HepG2 (cell line): ENCODE results near the gene INPP4B. TPM values are rescaled to one million over a fixed set of nuclear protein-coding genes. Genes with fewer than 3 reads are reported as not detected.

ENCODE experiments used
- ATAC-seq: fragments of 200-7000 bp; cut with Tn5 transposase; 3 replicates; pipeline ENCODE4 v1.9.1; 2020; ENCODE audit warnings: mild to moderate bottlenecking, moderate library complexity
- BruUV-seq: library from RNA; stranded (reverse); fragments of 400-500 nt; replicated peaks from 2 replicates; lab custom pipeline; 2021; lab: Mats Ljungman, UMichigan
- CTCF ChIA-PET: fragments of 300-600 bp; formaldehyde crosslinking; extraction: SDS; loops from one replicate; lab custom pipeline; 2021; ENCODE audit warnings: low total read pairs, inconsistent platforms, low intra/inter-chr PET ratio; lab: Yijun Ruan, JAX
- POLR2A ChIA-PET: fragments of 350-600 bp; sonication (Branson Sonifier 250); formaldehyde crosslinking; loops from one replicate; lab custom pipeline; 2020; ENCODE audit warnings: antibody characterized with exemption, inconsistent platforms; lab: Yijun Ruan, JAX
- DNase-seq: peaks from one replicate; pipeline ENCODE4 v3.0.0-alpha.2; 2015; ENCODE audit warnings: low spot score
- FAIRE-seq: peaks from 3 replicates; lab custom pipeline; 2011; peaks lifted over from hg19 to GRCh38; lab: Jason Lieb, UNC
- H2AFZ ChIP-seq: one replicate; pipeline ENCODE4 v1.6.1; 2011; ENCODE audit warnings: low read length, inconsistent platforms
- H3K27ac ChIP-seq: fragments of 300-600 bp; 3 replicates; pipeline ENCODE4 v1.8.0; 2011; ENCODE audit warnings: mixed run types, mild to moderate bottlenecking, mixed read lengths, low read length, inconsistent platforms; ENCODE audit not compliant: insufficient read depth; ENCODE audit errors: extremely low read length
- H3K27me3 ChIP-seq, 2 experiments: fragments of 200-600 bp in 1 of 2; 2 replicates in 1 of 2; 3 replicates in 1 of 2; pipeline versions ENCODE4 v1.6.0 to v1.8.0; 2011; ENCODE audit warnings: low read length in 2 of 2, mild to moderate bottlenecking in 2 of 2, moderate library complexity in 2 of 2, inconsistent platforms in 1 of 2; ENCODE audit not compliant: insufficient read depth in 2 of 2, control insufficient read depth in 1 of 2
- H3K36me3 ChIP-seq, 2 experiments: fragments of 200-600 bp in 1 of 2; replicated peaks in 1 of 2; 2 replicates in 1 of 2; 3 replicates in 1 of 2; pipeline versions ENCODE4 v1.5.1 to v1.8.0; 2011; ENCODE audit warnings: low read length in 2 of 2, inconsistent platforms in 1 of 2; ENCODE audit not compliant: insufficient read depth in 2 of 2, control insufficient read depth in 1 of 2
- H3K4me1 ChIP-seq: 2 replicates; pipeline ENCODE4 v1.5.1; 2012; ENCODE audit warnings: low read length, inconsistent platforms; ENCODE audit not compliant: insufficient read depth
- H3K4me2 ChIP-seq: 2 replicates; pipeline ENCODE4 v1.6.0; 2011; ENCODE audit warnings: low read depth, low read length, inconsistent platforms
- H3K4me3 ChIP-seq, 3 experiments: fragments of 200-600 bp in 1 of 3; sonication (generic), shearing (Covaris generic) in 1 of 3; replicated peaks in 1 of 3; 2 replicates each; pipeline ENCODE4 v1.5.1; 2011 to 2016; ENCODE audit warnings: low read length in 3 of 3, inconsistent platforms in 2 of 3, low read depth in 2 of 3, mild to moderate bottlenecking in 2 of 3, control low read depth in 1 of 3, mixed read lengths in 1 of 3; ENCODE audit not compliant: insufficient read depth in 1 of 3
- H3K79me2 ChIP-seq: one replicate; pipeline ENCODE4 v1.6.1; 2011; ENCODE audit warnings: low read length, inconsistent platforms; ENCODE audit not compliant: insufficient read depth
- H3K9ac ChIP-seq: 2 replicates; pipeline ENCODE4 v1.6.0; 2011; ENCODE audit warnings: mild to moderate bottlenecking, low read depth, low read length, inconsistent platforms; ENCODE audit not compliant: insufficient read depth
- H3K9me3 ChIP-seq: 2 replicates; pipeline ENCODE4 v1.5.1; 2012; ENCODE audit warnings: mild to moderate bottlenecking, low read length
- H4K20me1 ChIP-seq: 2 replicates; pipeline ENCODE4 v1.6.0; 2011; ENCODE audit warnings: inconsistent platforms, mild to moderate bottlenecking, low read length, moderate library complexity; ENCODE audit not compliant: insufficient read depth
- ATRX ChIP-seq: sonication (generic); formaldehyde crosslinking; IDR thresholded peaks from 2 replicates; pipeline ENCODE4 v1.4.0; 2020; ENCODE audit warnings: missing genetic modification reagents, borderline replicate concordance
- CENPX ChIP-seq: sonication (generic); formaldehyde crosslinking; IDR thresholded peaks from 2 replicates; pipeline ENCODE4 v1.9.0; 2021; ENCODE audit warnings: mild to moderate bottlenecking, missing genetic modification reagents, moderate library complexity
- HIVEP1 ChIP-seq: sonication (generic); formaldehyde crosslinking; IDR thresholded peaks from 2 replicates; pipeline ENCODE4 v1.4.0; 2020; ENCODE audit warnings: mild to moderate bottlenecking, missing genetic modification reagents
- PTBP1 ChIP-seq: fragments of 200-400 bp; formaldehyde crosslinking; IDR thresholded peaks from 2 replicates; pipeline ENCODE4 v1.6.1; 2018; ENCODE audit warnings: low read length, low read depth; ENCODE audit not compliant: poor library complexity, severe bottlenecking
- RNF219 ChIP-seq: sonication (generic); formaldehyde crosslinking; IDR thresholded peaks from 2 replicates; pipeline ENCODE4 v1.5.0; 2020; ENCODE audit warnings: mild to moderate bottlenecking, missing genetic modification reagents
- SATB2 ChIP-seq: sonication (generic); formaldehyde crosslinking; IDR thresholded peaks from 2 replicates; pipeline ENCODE4 v1.5.0; 2020; ENCODE audit warnings: missing genetic modification reagents
- ZNF709 ChIP-seq: sonication (generic); formaldehyde crosslinking; IDR thresholded peaks from 2 replicates; pipeline ENCODE4 v1.5.0; 2020; ENCODE audit warnings: mild to moderate bottlenecking, missing genetic modification reagents
- ZNF773 ChIP-seq: sonication (generic); formaldehyde crosslinking; IDR thresholded peaks from 2 replicates; pipeline ENCODE4 v1.4.0; 2020; ENCODE audit warnings: missing genetic modification reagents, borderline replicate concordance
- WGBS: methylation state at CpG from one replicate; pipeline ENCODE4 v1.1.6; 2017; ENCODE audit warnings: low lambda C conversion rate; 5-methylcytosine and 5-hydroxymethylcytosine counted together
- in situ Hi-C: cut with HindIII; loops from 2 replicates; pipeline ENCODE4 v1.10.0; 2017; ENCODE audit warnings: low pct_unique_long_range_greater_than_20kb; ENCODE audit not compliant: extremely low pct_ligation_motif_present
- intact Hi-C: fragments of 100-400 bp; cut with micrococcal nuclease; formaldehyde crosslinking; loops from one replicate; pipeline ENCODE4 v1.10.0; 2022; ENCODE audit not compliant: unreplicated experiment
- polyA plus RNA-seq, 8 experiments: library from polyadenylated mRNA; depleted of rRNA in 3 of 8; stranded (reverse) in 7 of 8; unstranded in 1 of 8; fragments of >200 nt; fragmentation: Illumina TruSeq in 4 of 8; extraction: Trizol in 4 of 8; gene quantifications; 2 replicates each; pipeline versions ENCODE4 v1.2.1 to v1.2.3, GENCODE V29; 2011 to 2016; ENCODE audit warnings: low read depth in 4 of 8, missing spikeins in 1 of 8, mixed read lengths in 1 of 8; ENCODE audit not compliant: insufficient read depth in 1 of 8
- total RNA-seq, 5 experiments: library from RNA; depleted of rRNA; stranded (reverse); fragments of >200 nt; fragmentation: Illumina TruSeq; extraction: Trizol; gene quantifications; 2 replicates each; pipeline ENCODE4 v1.2.3, GENCODE V29; 2016; ENCODE audit warnings: low read depth in 1 of 5
- TF ChIP-seq, protein P1 (sequence below): sonication (generic); formaldehyde crosslinking; IDR thresholded peaks from 2 replicates; pipeline ENCODE4 v1.4.0; 2020; ENCODE audit warnings: mild to moderate bottlenecking, missing genetic modification reagents

The INPP4B gene
- total and polyA plus RNA-seq, 2 of the 13 experiments (the other 11 are each of a cell fraction or from before 2014, with no cell fraction given) = not detected

- H4K20me1 ChIP-seq = no peaks in the 10 kb centered on the region
- CTCF ChIA-PET = no interaction called here
- no peak overlapping the region for H3K9ac ChIP-seq
- H3K9me3 ChIP-seq = no peaks in the 10 kb centered on the region
- WGBS = 16% methylated on average over 4 of the region's 4 CpGs
- peaks cover 2 to 13% of the 10 kb centered on the region in 2 experiments; a peak in 4 of 5 replicates for H3K27me3 ChIP-seq
- ATAC-seq = peak; percentile 54; the same call in 2 of the 3 replicates
- no peak overlapping the region for H3K4me3 ChIP-seq
- H3K27ac ChIP-seq = no peak overlapping the region
- no peaks in the 10 kb centered on the region for H3K79me2 ChIP-seq
- no peak for DNase-seq
- POLR2A ChIA-PET = no interaction called here
- H3K4me1 ChIP-seq = no peaks in the 10 kb centered on the region
- no peak overlapping the region for H2AFZ ChIP-seq
- H3K4me2 ChIP-seq = no peak overlapping the region
- in situ Hi-C loops = no loop called here
- TF ChIP-seq ATRX (CRISPR knock-in tag) (no peak), HIVEP1 (CRISPR knock-in tag) (no peak), CENPX (CRISPR knock-in tag) (no peak), SATB2 (CRISPR knock-in tag) (no peak), ZNF773 (CRISPR knock-in tag) (no peak), RNF219 (CRISPR knock-in tag) (no peak), PTBP1 (no peak), ZNF709 (CRISPR knock-in tag) (no peak)
- TF ChIP-seq, protein P1, sequence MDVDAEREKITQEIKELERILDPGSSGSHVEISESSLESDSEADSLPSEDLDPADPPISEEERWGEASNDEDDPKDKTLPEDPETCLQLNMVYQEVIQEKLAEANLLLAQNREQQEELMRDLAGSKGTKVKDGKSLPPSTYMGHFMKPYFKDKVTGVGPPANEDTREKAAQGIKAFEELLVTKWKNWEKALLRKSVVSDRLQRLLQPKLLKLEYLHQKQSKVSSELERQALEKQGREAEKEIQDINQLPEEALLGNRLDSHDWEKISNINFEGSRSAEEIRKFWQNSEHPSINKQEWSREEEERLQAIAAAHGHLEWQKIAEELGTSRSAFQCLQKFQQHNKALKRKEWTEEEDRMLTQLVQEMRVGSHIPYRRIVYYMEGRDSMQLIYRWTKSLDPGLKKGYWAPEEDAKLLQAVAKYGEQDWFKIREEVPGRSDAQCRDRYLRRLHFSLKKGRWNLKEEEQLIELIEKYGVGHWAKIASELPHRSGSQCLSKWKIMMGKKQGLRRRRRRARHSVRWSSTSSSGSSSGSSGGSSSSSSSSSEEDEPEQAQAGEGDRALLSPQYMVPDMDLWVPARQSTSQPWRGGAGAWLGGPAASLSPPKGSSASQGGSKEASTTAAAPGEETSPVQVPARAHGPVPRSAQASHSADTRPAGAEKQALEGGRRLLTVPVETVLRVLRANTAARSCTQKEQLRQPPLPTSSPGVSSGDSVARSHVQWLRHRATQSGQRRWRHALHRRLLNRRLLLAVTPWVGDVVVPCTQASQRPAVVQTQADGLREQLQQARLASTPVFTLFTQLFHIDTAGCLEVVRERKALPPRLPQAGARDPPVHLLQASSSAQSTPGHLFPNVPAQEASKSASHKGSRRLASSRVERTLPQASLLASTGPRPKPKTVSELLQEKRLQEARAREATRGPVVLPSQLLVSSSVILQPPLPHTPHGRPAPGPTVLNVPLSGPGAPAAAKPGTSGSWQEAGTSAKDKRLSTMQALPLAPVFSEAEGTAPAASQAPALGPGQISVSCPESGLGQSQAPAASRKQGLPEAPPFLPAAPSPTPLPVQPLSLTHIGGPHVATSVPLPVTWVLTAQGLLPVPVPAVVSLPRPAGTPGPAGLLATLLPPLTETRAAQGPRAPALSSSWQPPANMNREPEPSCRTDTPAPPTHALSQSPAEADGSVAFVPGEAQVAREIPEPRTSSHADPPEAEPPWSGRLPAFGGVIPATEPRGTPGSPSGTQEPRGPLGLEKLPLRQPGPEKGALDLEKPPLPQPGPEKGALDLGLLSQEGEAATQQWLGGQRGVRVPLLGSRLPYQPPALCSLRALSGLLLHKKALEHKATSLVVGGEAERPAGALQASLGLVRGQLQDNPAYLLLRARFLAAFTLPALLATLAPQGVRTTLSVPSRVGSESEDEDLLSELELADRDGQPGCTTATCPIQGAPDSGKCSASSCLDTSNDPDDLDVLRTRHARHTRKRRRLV = no peak
- intact Hi-C loops = no loop called here
- BruUV-seq = no TSS peak
- H3K36me3 ChIP-seq = no peaks in the 10 kb centered on the region
- FAIRE-seq = no peak
Measured at GRCh38 chr4:142850478-142850877, 4.4 kb upstream of the INPP4B start.
